ENCODE results near the gene SLC38A2. TPM values are rescaled to one million over a fixed set of nuclear protein-coding genes. Genes with fewer than 3 reads are reported as not detected.

The SLC38A2 gene
- total and polyA plus RNA-seq, 4 donors, result 102 to 292 (median 195) TPM

GRCh38 chr12:46408441-46408840 lies 35.9 kb upstream of the SLC38A2 start:
- peak in 1 of 6 donors; percentile 27 for DNase-seq (ENCODE audit: low read depth in 4 of 6, low spot score in 6 of 6)
- Histone ChIP-seq H3K27me3 (ENCODE audit: control insufficient read depth, insufficient read depth, low read length) (no peaks in the 10 kb centered on the region), H3K4me1 (ENCODE audit: control insufficient read depth, insufficient read depth, low read length) (no peaks in the 10 kb centered on the region), H3K27ac (ENCODE audit: low read depth, low read length) (peak overlapping the region; percentile 5), H3K36me3 (ENCODE audit: control insufficient read depth, insufficient read depth, low read length) (no peaks in the 10 kb centered on the region), H3K9me3 (ENCODE audit: control insufficient read depth, insufficient read depth, low read length) (no peaks in the 10 kb centered on the region), H3K4me3 (ENCODE audit: low read depth, low read length) (no peak overlapping the region)
- WGBS (ENCODE audit: insufficient coverage), result 79% methylated on average over 4 of the region's 4 CpGs

- Histone ChIP-seq H3K4me1 (ENCODE audit: control insufficient read depth, insufficient read depth, low read length) (no peaks in the 10 kb centered on the region), H3K4me3 (ENCODE audit: low read depth, low read length) (no peak overlapping the region), H3K9me3 (ENCODE audit: control insufficient read depth, insufficient read depth, low read length) (no peaks in the 10 kb centered on the region), H3K36me3 (ENCODE audit: control insufficient read depth, insufficient read depth, low read length) (no peaks in the 10 kb centered on the region), H3K27ac (ENCODE audit: low read depth, low read length) (no peak overlapping the region), H3K27me3 (ENCODE audit: control insufficient read depth, insufficient read depth, low read length) (no peaks in the 10 kb centered on the region)
- no CpG with 5 or more reads among the region's 2 CpGs for WGBS (ENCODE audit: insufficient coverage)
- DNase-seq (ENCODE audit: low read depth in 4 of 6, low spot score in 6 of 6), result no peak
Measured at GRCh38 chr12:46407361-46407760, 34.8 kb upstream of the SLC38A2 start.

- H3K27me3 ChIP-seq (ENCODE audit: control insufficient read depth, insufficient read depth, low read length), result no peaks in the 10 kb centered on the region
- WGBS (ENCODE audit: insufficient coverage), result no CpG with 5 or more reads among the region's 1 CpG
- no peak overlapping the region for H3K4me3 ChIP-seq (ENCODE audit: low read depth, low read length)
- no peaks in the 10 kb centered on the region for H3K4me1 ChIP-seq (ENCODE audit: control insufficient read depth, insufficient read depth, low read length)
- no peak for DNase-seq (ENCODE audit: low read depth in 4 of 6, low spot score in 6 of 6)
- H3K27ac ChIP-seq (ENCODE audit: low read depth, low read length), result no peak overlapping the region
- no peaks in the 10 kb centered on the region for H3K36me3 ChIP-seq (ENCODE audit: control insufficient read depth, insufficient read depth, low read length)
- no peaks in the 10 kb centered on the region for H3K9me3 ChIP-seq (ENCODE audit: control insufficient read depth, insufficient read depth, low read length)
Measured at GRCh38 chr12:46406352-46407027, 33.9 kb upstream of the SLC38A2 start.

- no peak overlapping the region for H3K27ac ChIP-seq (ENCODE audit: low read depth, low read length)
Measured at GRCh38 chr12:46404733-46405132, 32.2 kb upstream of the SLC38A2 start.

GRCh38 chr12:46404225-46404631 lies 31.7 kb upstream of the SLC38A2 start:
- DNase-seq (ENCODE audit: low read depth in 4 of 6, low spot score in 6 of 6), result no peak
- no peaks in the 10 kb centered on the region for H3K27me3 ChIP-seq (ENCODE audit: control insufficient read depth, insufficient read depth, low read length)

More at GRCh38 chr12:46404733-46405132, 32.2 kb upstream of the SLC38A2 start:
- Histone ChIP-seq H3K36me3 (ENCODE audit: control insufficient read depth, insufficient read depth, low read length) (no peaks in the 10 kb centered on the region), H3K9me3 (ENCODE audit: control insufficient read depth, insufficient read depth, low read length) (no peaks in the 10 kb centered on the region), H3K4me3 (ENCODE audit: low read depth, low read length) (no peak overlapping the region), H3K27me3 (ENCODE audit: control insufficient read depth, insufficient read depth, low read length) (no peaks in the 10 kb centered on the region), H3K4me1 (ENCODE audit: control insufficient read depth, insufficient read depth, low read length) (no peaks in the 10 kb centered on the region)
- no peak for DNase-seq (ENCODE audit: low read depth in 4 of 6, low spot score in 6 of 6)
- WGBS (ENCODE audit: insufficient coverage), result 87% methylated on average over 4 of the region's 5 CpGs

GRCh38 chr12:46403719-46404070 lies 31.1 kb upstream of the SLC38A2 start:
- H3K4me3 ChIP-seq (ENCODE audit: low read depth, low read length), result no peak overlapping the region
- H3K4me1 ChIP-seq (ENCODE audit: control insufficient read depth, insufficient read depth, low read length), result no peaks in the 10 kb centered on the region
- H3K27ac ChIP-seq (ENCODE audit: low read depth, low read length), result peak overlapping the region; percentile 52
- H3K36me3 ChIP-seq (ENCODE audit: control insufficient read depth, insufficient read depth, low read length), result no peaks in the 10 kb centered on the region
- H3K9me3 ChIP-seq (ENCODE audit: control insufficient read depth, insufficient read depth, low read length), result no peaks in the 10 kb centered on the region
- DNase-seq (ENCODE audit: low read depth in 4 of 6, low spot score in 6 of 6), result no peak
- H3K27me3 ChIP-seq (ENCODE audit: control insufficient read depth, insufficient read depth, low read length), result no peaks in the 10 kb centered on the region

More at GRCh38 chr12:46404225-46404631, 31.7 kb upstream of the SLC38A2 start:
- Histone ChIP-seq H3K27ac (ENCODE audit: low read depth, low read length) (peak overlapping the region; percentile 52), H3K4me1 (ENCODE audit: control insufficient read depth, insufficient read depth, low read length) (no peaks in the 10 kb centered on the region), H3K9me3 (ENCODE audit: control insufficient read depth, insufficient read depth, low read length) (no peaks in the 10 kb centered on the region), H3K4me3 (ENCODE audit: low read depth, low read length) (no peak overlapping the region), H3K36me3 (ENCODE audit: control insufficient read depth, insufficient read depth, low read length) (no peaks in the 10 kb centered on the region)
- 83% methylated on average over 1 of the region's 1 CpG for WGBS (ENCODE audit: insufficient coverage)

GRCh38 chr12:46402941-46403718 lies 30.6 kb upstream of the SLC38A2 start:
- WGBS (ENCODE audit: insufficient coverage), result no CpG with 5 or more reads among the region's 3 CpGs
- H3K27ac ChIP-seq (ENCODE audit: low read depth, low read length), result peak overlapping the region; percentile 27
- DNase-seq (ENCODE audit: low read depth in 4 of 6, low spot score in 6 of 6), result peak in 1 of 6 donors; percentile 17
- no peak overlapping the region for H3K4me3 ChIP-seq (ENCODE audit: low read depth, low read length)
- no peaks in the 10 kb centered on the region for H3K9me3 ChIP-seq (ENCODE audit: control insufficient read depth, insufficient read depth, low read length)
- no peaks in the 10 kb centered on the region for H3K27me3 ChIP-seq (ENCODE audit: control insufficient read depth, insufficient read depth, low read length)
- H3K4me1 ChIP-seq (ENCODE audit: control insufficient read depth, insufficient read depth, low read length), result no peaks in the 10 kb centered on the region
- H3K36me3 ChIP-seq (ENCODE audit: control insufficient read depth, insufficient read depth, low read length), result no peaks in the 10 kb centered on the region

GRCh38 chr12:46402451-46402850 lies 29.9 kb upstream of the SLC38A2 start:
- no peaks in the 10 kb centered on the region for H3K27me3 ChIP-seq (ENCODE audit: control insufficient read depth, insufficient read depth, low read length)
- H3K4me3 ChIP-seq (ENCODE audit: low read depth, low read length), result no peak overlapping the region
- no CpG with 5 or more reads among the region's 2 CpGs for WGBS (ENCODE audit: insufficient coverage)
- DNase-seq (ENCODE audit: low read depth in 4 of 6, low spot score in 6 of 6), result no peak
- peak overlapping the region; percentile 27 for H3K27ac ChIP-seq (ENCODE audit: low read depth, low read length)
- H3K9me3 ChIP-seq (ENCODE audit: control insufficient read depth, insufficient read depth, low read length), result no peaks in the 10 kb centered on the region
- no peaks in the 10 kb centered on the region for H3K36me3 ChIP-seq (ENCODE audit: control insufficient read depth, insufficient read depth, low read length)
- H3K4me1 ChIP-seq (ENCODE audit: control insufficient read depth, insufficient read depth, low read length), result no peaks in the 10 kb centered on the region

- H3K4me1 ChIP-seq (ENCODE audit: control insufficient read depth, insufficient read depth, low read length), result no peaks in the 10 kb centered on the region
- H3K4me3 ChIP-seq (ENCODE audit: low read depth, low read length), result no peak overlapping the region
- no CpG with 5 or more reads among the region's 4 CpGs for WGBS (ENCODE audit: insufficient coverage)
- no peaks in the 10 kb centered on the region for H3K9me3 ChIP-seq (ENCODE audit: control insufficient read depth, insufficient read depth, low read length)
- peak overlapping the region; percentile 47 for H3K27ac ChIP-seq (ENCODE audit: low read depth, low read length)
- DNase-seq (ENCODE audit: low read depth in 4 of 6, low spot score in 6 of 6), result peak in 2 of 6 donors; percentile 33 to 72
- no peaks in the 10 kb centered on the region for H3K36me3 ChIP-seq (ENCODE audit: control insufficient read depth, insufficient read depth, low read length)
- no peaks in the 10 kb centered on the region for H3K27me3 ChIP-seq (ENCODE audit: control insufficient read depth, insufficient read depth, low read length)
Measured at GRCh38 chr12:46401662-46402061, 29.1 kb upstream of the SLC38A2 start.

GRCh38 chr12:46400406-46400805 lies 27.8 kb upstream of the SLC38A2 start:
- no peaks in the 10 kb centered on the region for H3K9me3 ChIP-seq (ENCODE audit: control insufficient read depth, insufficient read depth, low read length)
- no peaks in the 10 kb centered on the region for H3K4me1 ChIP-seq (ENCODE audit: control insufficient read depth, insufficient read depth, low read length)
- H3K36me3 ChIP-seq (ENCODE audit: control insufficient read depth, insufficient read depth, low read length), result no peaks in the 10 kb centered on the region
- no peak for DNase-seq (ENCODE audit: low read depth in 4 of 6, low spot score in 6 of 6)
- no peak overlapping the region for H3K27ac ChIP-seq (ENCODE audit: low read depth, low read length)
- no peak overlapping the region for H3K4me3 ChIP-seq (ENCODE audit: low read depth, low read length)
- WGBS (ENCODE audit: insufficient coverage), result 96% methylated on average over 2 of the region's 2 CpGs
- no peaks in the 10 kb centered on the region for H3K27me3 ChIP-seq (ENCODE audit: control insufficient read depth, insufficient read depth, low read length)
